HepG2 (cell line): Measurements from ENCODE around the gene RPL31. TPM values are rescaled to one million over a fixed set of nuclear protein-coding genes. Genes with fewer than 3 reads are reported as not detected.

Experiments used
- ASH2L ChIP-seq: fragments of 300-600, 200-600 bp; sonication (generic); IDR thresholded peaks from 2 replicates; pipeline ENCODE4 v1.7.0; 2017; ENCODE audit warnings: low read depth, mild to moderate bottlenecking, moderate library complexity, mixed read lengths, low read length; ENCODE audit not compliant: insufficient read length
- KIAA2018 ChIP-seq: sonication (generic); formaldehyde crosslinking; IDR thresholded peaks from 2 replicates; pipeline ENCODE4 v1.5.0; 2020; ENCODE audit warnings: mild to moderate bottlenecking, missing genetic modification reagents, borderline replicate concordance
- RAD21 ChIP-seq: fragments of 450-650 bp; formaldehyde crosslinking; IDR thresholded peaks from 2 replicates; pipeline ENCODE4 v1.5.0; 2020; ENCODE audit warnings: mild to moderate bottlenecking
- SAP130 ChIP-seq: IDR thresholded peaks from 2 replicates; pipeline ENCODE4 v1.6.1; 2016; ENCODE audit warnings: low read depth
- WIZ ChIP-seq: sonication (generic); formaldehyde crosslinking; IDR thresholded peaks from 2 replicates; pipeline ENCODE4 v1.5.1; 2020; ENCODE audit warnings: mild to moderate bottlenecking, missing genetic modification reagents
- ZBTB14 ChIP-seq: sonication (generic); formaldehyde crosslinking; IDR thresholded peaks from 2 replicates; pipeline ENCODE4 v1.4.0; 2020; ENCODE audit warnings: missing genetic modification reagents
- ZBTB37 ChIP-seq: sonication (generic); formaldehyde crosslinking; IDR thresholded peaks from 2 replicates; pipeline ENCODE4 v1.4.0; 2020; ENCODE audit warnings: mild to moderate bottlenecking, missing genetic modification reagents
- ZKSCAN5 ChIP-seq: sonication (generic); formaldehyde crosslinking; IDR thresholded peaks from 2 replicates; pipeline ENCODE4 v1.5.1; 2020; ENCODE audit warnings: mild to moderate bottlenecking, missing genetic modification reagents
- ZNF75D ChIP-seq: sonication (generic); formaldehyde crosslinking; IDR thresholded peaks from 2 replicates; pipeline ENCODE4 v1.8.1; 2023; ENCODE audit warnings: missing genetic modification reagents, mild to moderate bottlenecking, borderline replicate concordance
- ZNF790 ChIP-seq: sonication (generic); formaldehyde crosslinking; IDR thresholded peaks from 2 replicates; pipeline ENCODE4 v1.8.0; 2022; ENCODE audit warnings: missing genetic modification reagents, mild to moderate bottlenecking, borderline replicate concordance
- polyA plus RNA-seq, 8 experiments: library from polyadenylated mRNA; depleted of rRNA in 3 of 8; stranded (reverse) in 7 of 8; unstranded in 1 of 8; fragments of >200 nt; fragmentation: Illumina TruSeq in 4 of 8; extraction: Trizol in 4 of 8; gene quantifications; 2 replicates each; pipeline versions ENCODE4 v1.2.1 to v1.2.3, GENCODE V29; 2011 to 2016; ENCODE audit warnings: low read depth in 4 of 8, missing spikeins in 1 of 8, mixed read lengths in 1 of 8; ENCODE audit not compliant: insufficient read depth in 1 of 8
- total RNA-seq, 5 experiments: library from RNA; depleted of rRNA; stranded (reverse); fragments of >200 nt; fragmentation: Illumina TruSeq; extraction: Trizol; gene quantifications; 2 replicates each; pipeline ENCODE4 v1.2.3, GENCODE V29; 2016; ENCODE audit warnings: low read depth in 1 of 5
- TF ChIP-seq, protein P1 (sequence below): sonication (generic); formaldehyde crosslinking; IDR thresholded peaks from 2 replicates; pipeline ENCODE4 v1.4.0; 2020; ENCODE audit warnings: missing genetic modification reagents
- TF ChIP-seq, protein P2 (sequence below): sonication (generic); formaldehyde crosslinking; IDR thresholded peaks from 2 replicates; pipeline ENCODE4 v1.4.0; 2020; ENCODE audit warnings: missing genetic modification reagents, low read depth, mild to moderate bottlenecking, borderline replicate concordance

The RPL31 gene
- total and polyA plus RNA-seq, 2 of the 13 experiments (the other 11 are each of a cell fraction or from before 2014, with no cell fraction given): 3,331 to 3,582 TPM

DNA sequence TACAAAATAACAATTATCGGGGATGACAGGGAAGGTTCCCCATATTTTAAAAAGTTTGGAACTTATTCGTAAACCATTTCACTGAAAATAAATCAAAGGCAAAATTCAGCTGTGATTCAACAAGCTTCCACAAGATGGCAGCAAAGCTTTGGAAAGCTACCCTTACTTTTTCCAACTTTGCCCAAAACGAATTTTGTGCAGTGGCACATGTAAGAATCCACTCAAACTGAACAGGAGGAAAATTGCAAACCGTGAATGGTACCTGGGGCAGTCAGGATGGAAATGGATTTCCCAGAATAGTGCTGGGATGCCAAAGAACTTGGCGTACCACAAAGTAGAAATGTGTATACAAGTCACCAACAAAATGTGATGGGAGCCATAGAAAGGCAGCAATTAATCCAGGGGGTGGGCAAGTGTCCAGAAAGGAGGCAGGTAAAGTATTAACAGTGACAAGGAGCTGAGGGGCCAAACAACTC lies 10.7 kb downstream of the RPL31 start (continued):
- TF ChIP-seq ZNF75D (no peak), ZNF790 (CRISPR knock-in tag) (no peak), ZBTB14 (CRISPR knock-in tag) (no peak), ZKSCAN5 (CRISPR knock-in tag) (no peak), RAD21 (peak; percentile 82), ZBTB37 (no peak), KIAA2018 (CRISPR knock-in tag) (no peak), ASH2L (peak; percentile 50), SAP130 (CRISPR knock-in tag) (0 out of 2 replicates have a peak, but pooled peaks have one; percentile 16), WIZ (CRISPR knock-in tag) (no peak)
- TF ChIP-seq, protein P1, sequence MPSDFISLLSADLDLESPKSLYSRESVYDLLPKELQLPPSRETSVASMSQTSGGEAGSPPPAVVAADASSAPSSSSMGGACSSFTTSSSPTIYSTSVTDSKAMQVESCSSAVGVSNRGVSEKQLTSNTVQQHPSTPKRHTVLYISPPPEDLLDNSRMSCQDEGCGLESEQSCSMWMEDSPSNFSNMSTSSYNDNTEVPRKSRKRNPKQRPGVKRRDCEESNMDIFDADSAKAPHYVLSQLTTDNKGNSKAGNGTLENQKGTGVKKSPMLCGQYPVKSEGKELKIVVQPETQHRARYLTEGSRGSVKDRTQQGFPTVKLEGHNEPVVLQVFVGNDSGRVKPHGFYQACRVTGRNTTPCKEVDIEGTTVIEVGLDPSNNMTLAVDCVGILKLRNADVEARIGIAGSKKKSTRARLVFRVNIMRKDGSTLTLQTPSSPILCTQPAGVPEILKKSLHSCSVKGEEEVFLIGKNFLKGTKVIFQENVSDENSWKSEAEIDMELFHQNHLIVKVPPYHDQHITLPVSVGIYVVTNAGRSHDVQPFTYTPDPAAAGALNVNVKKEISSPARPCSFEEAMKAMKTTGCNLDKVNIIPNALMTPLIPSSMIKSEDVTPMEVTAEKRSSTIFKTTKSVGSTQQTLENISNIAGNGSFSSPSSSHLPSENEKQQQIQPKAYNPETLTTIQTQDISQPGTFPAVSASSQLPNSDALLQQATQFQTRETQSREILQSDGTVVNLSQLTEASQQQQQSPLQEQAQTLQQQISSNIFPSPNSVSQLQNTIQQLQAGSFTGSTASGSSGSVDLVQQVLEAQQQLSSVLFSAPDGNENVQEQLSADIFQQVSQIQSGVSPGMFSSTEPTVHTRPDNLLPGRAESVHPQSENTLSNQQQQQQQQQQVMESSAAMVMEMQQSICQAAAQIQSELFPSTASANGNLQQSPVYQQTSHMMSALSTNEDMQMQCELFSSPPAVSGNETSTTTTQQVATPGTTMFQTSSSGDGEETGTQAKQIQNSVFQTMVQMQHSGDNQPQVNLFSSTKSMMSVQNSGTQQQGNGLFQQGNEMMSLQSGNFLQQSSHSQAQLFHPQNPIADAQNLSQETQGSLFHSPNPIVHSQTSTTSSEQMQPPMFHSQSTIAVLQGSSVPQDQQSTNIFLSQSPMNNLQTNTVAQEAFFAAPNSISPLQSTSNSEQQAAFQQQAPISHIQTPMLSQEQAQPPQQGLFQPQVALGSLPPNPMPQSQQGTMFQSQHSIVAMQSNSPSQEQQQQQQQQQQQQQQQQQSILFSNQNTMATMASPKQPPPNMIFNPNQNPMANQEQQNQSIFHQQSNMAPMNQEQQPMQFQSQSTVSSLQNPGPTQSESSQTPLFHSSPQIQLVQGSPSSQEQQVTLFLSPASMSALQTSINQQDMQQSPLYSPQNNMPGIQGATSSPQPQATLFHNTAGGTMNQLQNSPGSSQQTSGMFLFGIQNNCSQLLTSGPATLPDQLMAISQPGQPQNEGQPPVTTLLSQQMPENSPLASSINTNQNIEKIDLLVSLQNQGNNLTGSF (CRISPR knock-in tag): no peak
- TF ChIP-seq, protein P2, sequence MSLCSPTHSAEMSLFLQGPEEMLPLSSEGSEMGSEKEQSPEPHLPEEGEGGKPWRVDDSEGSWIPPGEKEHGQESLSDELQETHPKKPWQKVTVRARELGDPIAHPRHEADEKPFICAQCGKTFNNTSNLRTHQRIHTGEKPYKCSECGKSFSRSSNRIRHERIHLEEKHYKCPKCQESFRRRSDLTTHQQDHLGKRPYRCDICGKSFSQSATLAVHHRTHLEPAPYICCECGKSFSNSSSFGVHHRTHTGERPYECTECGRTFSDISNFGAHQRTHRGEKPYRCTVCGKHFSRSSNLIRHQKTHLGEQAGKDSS: no peak
